Natural killer cell (primary cell): Measurements from ENCODE around the gene BRCA2. TPM values are rescaled to one million over a fixed set of nuclear protein-coding genes. Genes with fewer than 3 reads are reported as not detected.
A peak's percentile ranks its signal among the peaks of the same experiment; 100 is the strongest.

Experiments
- ATAC-seq, 3 donors: fragments of 150-1000 bp in 2 of 3; fragments of 200-7000 bp in 1 of 3; cut with Tn5 transposase; 1 replicate in 1 of 3; 2 replicates in 2 of 3; pipeline ENCODE4 v1.10.0; 2021; ENCODE audit warnings: mild to moderate bottlenecking in 2 of 3, moderate library complexity in 2 of 3
- DNase-seq, 2 donors: peaks; one replicate each; pipeline versions ENCODE4 v3.0.0 to v3.0.0-alpha.2; 2013 to 2021; ENCODE audit warnings: mixed read lengths in 1 of 2
- H3K27ac ChIP-seq: one replicate; pipeline ENCODE4 v1.5.1; 2013; ENCODE audit warnings: mild to moderate bottlenecking, low read length
- H3K27me3 ChIP-seq: one replicate; pipeline ENCODE4 v1.6.1; 2013; ENCODE audit warnings: low read length; ENCODE audit not compliant: control insufficient read depth, insufficient read depth
- H3K36me3 ChIP-seq: one replicate; pipeline ENCODE4 v1.6.1; 2013; ENCODE audit warnings: low read length; ENCODE audit not compliant: control insufficient read depth, insufficient read depth
- H3K4me1 ChIP-seq: one replicate; pipeline ENCODE4 v1.6.1; 2013; ENCODE audit warnings: low read length; ENCODE audit not compliant: control insufficient read depth, insufficient read depth
- H3K4me3 ChIP-seq: one replicate; pipeline ENCODE4 v1.5.1; 2013; ENCODE audit warnings: low read length
- H3K9me3 ChIP-seq: one replicate; pipeline ENCODE4 v1.6.1; 2013; ENCODE audit warnings: low read length; ENCODE audit not compliant: control insufficient read depth, insufficient read depth
- H3K27ac Mint-ChIP-seq, 2 donors: one replicate each; pipeline ENCODE4 v1.8.0; 2022; ENCODE audit warnings: mild to moderate bottlenecking in 2 of 2, mixed read lengths in 2 of 2, moderate library complexity in 1 of 2
- H3K27me3 Mint-ChIP-seq, 2 donors: one replicate each; pipeline ENCODE4 v1.8.0; 2022; ENCODE audit warnings: low read depth in 2 of 2, mixed read lengths in 2 of 2
- H3K36me3 Mint-ChIP-seq: one replicate; pipeline ENCODE4 v1.8.0; 2022; ENCODE audit warnings: mixed read lengths
- H3K4me1 Mint-ChIP-seq, 2 donors: one replicate each; pipeline ENCODE4 v1.8.0; 2022; ENCODE audit warnings: mixed read lengths in 2 of 2
- H3K4me3 Mint-ChIP-seq: one replicate; pipeline ENCODE4 v1.8.0; 2022; ENCODE audit warnings: mild to moderate bottlenecking, moderate library complexity, mixed read lengths
- H3K9me3 Mint-ChIP-seq, 2 donors: one replicate each; pipeline ENCODE4 v1.8.0; 2022; ENCODE audit warnings: mixed read lengths in 2 of 2
- WGBS: methylation state at CpG from one replicate; pipeline ENCODE4 v1.1.7; 2013; ENCODE audit warnings: missing lambda C conversion rate; ENCODE audit not compliant: insufficient coverage; 5-methylcytosine and 5-hydroxymethylcytosine counted together
- intact Hi-C: fragments of 100-400 bp; cut with micrococcal nuclease; formaldehyde crosslinking; loops from one replicate; pipeline ENCODE4 v1.14.2; 2022
- total RNA-seq, 4 donors: library from RNA; stranded (reverse); fragments of 120-200 nt in 1 of 4; gene quantifications; one replicate each; pipeline versions ENCODE4 v1.2.3 to v1.2.4, GENCODE V29; 2013 to 2022
- TF ChIP-seq, protein P1 (sequence below): fragments of 200-600 bp; IDR thresholded peaks from one replicate; pipeline ENCODE4 v1.8.0; 2022; ENCODE audit warnings: antibody characterized with exemption

BRCA2 gene
- total RNA-seq, 3 donors from 2014 or later (not counting 1 experiment from before 2014, with no cell fraction given), result 3.6 to 4.3 (median 3.6) TPM

- H3K4me1 Mint-ChIP-seq, result peaks cover 17 to 28% of the 10 kb centered on the region in 2 donors
- TF ChIP-seq, protein P1, sequence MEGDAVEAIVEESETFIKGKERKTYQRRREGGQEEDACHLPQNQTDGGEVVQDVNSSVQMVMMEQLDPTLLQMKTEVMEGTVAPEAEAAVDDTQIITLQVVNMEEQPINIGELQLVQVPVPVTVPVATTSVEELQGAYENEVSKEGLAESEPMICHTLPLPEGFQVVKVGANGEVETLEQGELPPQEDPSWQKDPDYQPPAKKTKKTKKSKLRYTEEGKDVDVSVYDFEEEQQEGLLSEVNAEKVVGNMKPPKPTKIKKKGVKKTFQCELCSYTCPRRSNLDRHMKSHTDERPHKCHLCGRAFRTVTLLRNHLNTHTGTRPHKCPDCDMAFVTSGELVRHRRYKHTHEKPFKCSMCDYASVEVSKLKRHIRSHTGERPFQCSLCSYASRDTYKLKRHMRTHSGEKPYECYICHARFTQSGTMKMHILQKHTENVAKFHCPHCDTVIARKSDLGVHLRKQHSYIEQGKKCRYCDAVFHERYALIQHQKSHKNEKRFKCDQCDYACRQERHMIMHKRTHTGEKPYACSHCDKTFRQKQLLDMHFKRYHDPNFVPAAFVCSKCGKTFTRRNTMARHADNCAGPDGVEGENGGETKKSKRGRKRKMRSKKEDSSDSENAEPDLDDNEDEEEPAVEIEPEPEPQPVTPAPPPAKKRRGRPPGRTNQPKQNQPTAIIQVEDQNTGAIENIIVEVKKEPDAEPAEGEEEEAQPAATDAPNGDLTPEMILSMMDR, result no peak
- H3K27ac Mint-ChIP-seq, result peak overlapping the region in 1 of 2 donors; percentile 47
- Histone ChIP-seq H3K27ac (no peak overlapping the region), H3K36me3 (peaks cover 17% of the 10 kb centered on the region), H3K4me3 (no peak overlapping the region), H3K4me1 (no peaks in the 10 kb centered on the region), H3K27me3 (no peaks in the 10 kb centered on the region), H3K9me3 (no peaks in the 10 kb centered on the region)
- H3K9me3 Mint-ChIP-seq, result no peaks in the 10 kb centered on the region
- no peaks in the 10 kb centered on the region for H3K36me3 Mint-ChIP-seq
- intact Hi-C loops, result no loop called here
- ATAC-seq, result no peak
- 85% methylated on average over 27 of the region's 27 CpGs for WGBS
- DNase-seq, result no peak
- no peaks in the 10 kb centered on the region for H3K27me3 Mint-ChIP-seq
- no peak overlapping the region for H3K4me3 Mint-ChIP-seq
Observed at GRCh38 chr13:32409561-32410421, 94.5 kb downstream of the BRCA2 start.

- no peak overlapping the region for H3K4me3 ChIP-seq
- intact Hi-C loops, result no loop called here
- 97% methylated on average over 3 of the region's 3 CpGs for WGBS
- no peak overlapping the region for H3K27ac ChIP-seq
- ATAC-seq (no peak), DNase-seq (no peak)
- H3K9me3 Mint-ChIP-seq, result no peaks in the 10 kb centered on the region
- H3K36me3 ChIP-seq, result peaks cover 5% of the 10 kb centered on the region
- H3K27me3 Mint-ChIP-seq, result no peaks in the 10 kb centered on the region
- no peaks in the 10 kb centered on the region for H3K36me3 Mint-ChIP-seq
- no peak overlapping the region for H3K4me3 Mint-ChIP-seq
- H3K4me1 Mint-ChIP-seq, result peaks cover 28 to 35% of the 10 kb centered on the region in 2 donors
- TF ChIP-seq, protein P1, result no peak
- no peaks in the 10 kb centered on the region for H3K27me3 ChIP-seq
- H3K4me1 ChIP-seq, result no peaks in the 10 kb centered on the region
- no peaks in the 10 kb centered on the region for H3K9me3 ChIP-seq
- H3K27ac Mint-ChIP-seq, result no peak overlapping the region
Observed at GRCh38 chr13:32413284-32413683, 98.0 kb downstream of the BRCA2 start.

GRCh38 chr13:32414580-32414979 is 99.3 kb downstream of the BRCA2 start:
- no peak overlapping the region for H3K27ac Mint-ChIP-seq
- Histone ChIP-seq H3K4me3 (no peak overlapping the region), H3K4me1 (no peaks in the 10 kb centered on the region), H3K9me3 (no peaks in the 10 kb centered on the region), H3K27me3 (no peaks in the 10 kb centered on the region), H3K27ac (no peak overlapping the region), H3K36me3 (peaks cover 5% of the 10 kb centered on the region)
- ATAC-seq, result no peak
- no peak for DNase-seq
- intact Hi-C loops, result no loop called here
- WGBS, result 91% methylated on average over 1 of the region's 2 CpGs
- TF ChIP-seq, protein P1, result no peak
- H3K36me3 Mint-ChIP-seq, result no peaks in the 10 kb centered on the region
- no peak overlapping the region for H3K4me3 Mint-ChIP-seq
- H3K4me1 Mint-ChIP-seq, result peaks cover 23 to 32% of the 10 kb centered on the region in 2 donors
- H3K9me3 Mint-ChIP-seq, result no peaks in the 10 kb centered on the region
- no peaks in the 10 kb centered on the region for H3K27me3 Mint-ChIP-seq
